Stomach (tissue), 9 donors: ENCODE measurements around the gene HAGH. TPM values are rescaled to one million over a fixed set of nuclear protein-coding genes. Genes with fewer than 3 reads are reported as not detected.
A peak's percentile ranks its signal among the peaks of the same experiment; 100 is the strongest.

Experiments
- DNase-seq, 2 donors: peaks; one replicate each; pipeline versions ENCODE4 v3.0.0 to v3.0.0-alpha.2; 2013 to 2019
- H3K27ac ChIP-seq, 5 donors: fragments of 200-600 bp in 4 of 5; sonication (generic) in 4 of 5; one replicate each; pipeline ENCODE4 v1.5.1; 2013 to 2019; ENCODE audit warnings: mild to moderate bottlenecking in 1 of 5, moderate library complexity in 1 of 5
- H3K27me3 ChIP-seq, 3 donors: fragments of 200-600 bp; sonication (generic); one replicate each; pipeline ENCODE4 v1.5.1; 2017 to 2019; ENCODE audit warnings: mixed run types in 1 of 3
- H3K36me3 ChIP-seq, 4 donors: fragments of 200-600 bp; sonication (generic); 1 replicate in 3 of 4; 2 replicates in 1 of 4; pipeline ENCODE4 v1.5.1; 2016 to 2019
- H3K4me1 ChIP-seq, 4 donors: fragments of 200-600 bp; sonication (generic); one replicate each; pipeline ENCODE4 v1.5.1; 2016 to 2019
- H3K4me3 ChIP-seq, 4 donors: fragments of 200-600 bp; sonication (generic) in 3 of 4; one replicate each; pipeline ENCODE4 v1.5.1; 2016 to 2019; ENCODE audit warnings: mild to moderate bottlenecking in 1 of 4
- H3K9me3 ChIP-seq, 4 donors: fragments of 200-600 bp; sonication (generic); one replicate each; pipeline ENCODE4 v1.5.1; 2016 to 2019
- EP300 ChIP-seq: sonication (generic); formaldehyde crosslinking; IDR thresholded peaks from one replicate; pipeline ENCODE4 v1.6.1; 2017; ENCODE audit warnings: antibody characterized with exemption
- POLR2A ChIP-seq, 4 donors: fragments of 450-650 bp; IDR thresholded peaks; one replicate each; pipeline ENCODE4 v1.6.1; 2016; ENCODE audit warnings: antibody characterized with exemption in 4 of 4, control low read depth in 2 of 4, mild to moderate bottlenecking in 1 of 4, moderate library complexity in 1 of 4
- POLR2AphosphoS5 ChIP-seq, 3 donors: sonication (generic); formaldehyde crosslinking; IDR thresholded peaks; one replicate each; pipeline ENCODE4 v1.6.1; 2016; ENCODE audit warnings: antibody characterized with exemption in 3 of 3
- WGBS, 5 donors: extraction: QIAGEN DNeasy Blood & Tissue Kit in 3 of 5; methylation state at CpG; one replicate each; pipeline versions ENCODE4 v1.1.5 to v1.1.7; 2013 to 2018; 5-methylcytosine and 5-hydroxymethylcytosine counted together
- intact Hi-C: fragments of 100-400 bp; cut with DNase I; formaldehyde crosslinking; loops from one replicate; pipeline ENCODE4 v1.15.1; 2023; ENCODE audit warnings: low total_unique reads
- polyA plus RNA-seq, 3 donors: library from polyadenylated mRNA; stranded (reverse); fragments of 200-250 nt; gene quantifications; one replicate each; pipeline ENCODE4 v1.2.3, GENCODE V29; 2013
- total RNA-seq, 5 donors: library from RNA; depleted of rRNA; stranded (reverse); fragments of >200 nt; gene quantifications; one replicate each; pipeline versions ENCODE4 v1.1.0 to v1.2.3, GENCODE V29; 2014 to 2016
- TF ChIP-seq, protein P1 (sequence below), 7 experiments: fragments of 450-650 bp in 4 of 7; fragments of 200-600 bp in 3 of 7; sonication (generic) in 3 of 7; IDR thresholded peaks; one replicate each; pipeline ENCODE4 v1.5.1; 2016 to 2019; ENCODE audit warnings: antibody characterized with exemption in 7 of 7, control low read depth in 2 of 7, mild to moderate bottlenecking in 1 of 7
- donor health status: healthy with polysubstance abuse.
- donor health status: Bipolar disorder and iron deficiency.
- donor health status: healthy.

The HAGH gene
- total and polyA plus RNA-seq, 8 donors: 30.3 to 119 (median 69.2) TPM

DNA sequence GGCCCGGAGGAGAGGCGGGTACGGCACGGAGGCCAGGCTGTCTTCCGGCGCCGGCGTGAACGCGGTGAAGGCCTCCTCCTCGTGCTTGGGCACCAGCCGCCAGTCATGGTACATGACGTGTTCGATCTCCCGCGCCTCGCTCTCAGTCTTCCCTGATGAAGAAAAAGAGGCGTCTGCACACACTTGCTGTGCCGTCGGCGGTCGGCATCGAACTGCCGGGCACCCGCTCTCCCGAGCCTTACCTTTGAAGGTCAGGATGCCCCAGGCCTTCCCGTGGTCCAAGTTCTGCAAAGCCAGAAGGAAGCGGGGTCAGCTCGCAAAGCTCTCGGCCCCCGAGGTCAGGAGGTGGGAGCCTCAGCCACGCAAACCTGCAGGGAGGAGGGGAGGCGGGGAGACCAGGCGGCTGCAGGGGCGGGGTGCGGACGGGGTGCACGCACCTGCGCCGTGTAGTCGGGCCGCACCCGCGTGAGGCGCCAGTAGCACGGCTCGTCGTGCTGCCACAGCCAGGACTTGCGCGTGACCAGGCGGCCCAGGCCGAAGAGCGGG lies 54.2 kb downstream of the HAGH start, which contains the start of gene EME2:
Gene EME2, plus strand, starts transcription at position 449 of the 546 bp plus-strand sequence. CDS start 418 bp downstream, outside the sequence.
- Histone ChIP-seq H3K4me1 (peaks cover 35 to 62% (median 55%) of the 10 kb centered on the region in 4 donors), H3K36me3 (peaks cover 34 to 53% (median 50%) of the 10 kb centered on the region in 4 donors), H3K9me3 (no peaks in the 10 kb centered on the region), H3K27me3 (no peaks in the 10 kb centered on the region), H3K4me3 (peak within 1 kb of the TSS; percentile 75 to 98 (median 94)), H3K27ac (peak within 1 kb of the TSS; percentile 92 to 97 (median 95))
- 0 to 3% (median 1%) methylated on average over 16 to 53 of the region's 53 CpGs for WGBS, 5 donors
- TF ChIP-seq, protein P1, sequence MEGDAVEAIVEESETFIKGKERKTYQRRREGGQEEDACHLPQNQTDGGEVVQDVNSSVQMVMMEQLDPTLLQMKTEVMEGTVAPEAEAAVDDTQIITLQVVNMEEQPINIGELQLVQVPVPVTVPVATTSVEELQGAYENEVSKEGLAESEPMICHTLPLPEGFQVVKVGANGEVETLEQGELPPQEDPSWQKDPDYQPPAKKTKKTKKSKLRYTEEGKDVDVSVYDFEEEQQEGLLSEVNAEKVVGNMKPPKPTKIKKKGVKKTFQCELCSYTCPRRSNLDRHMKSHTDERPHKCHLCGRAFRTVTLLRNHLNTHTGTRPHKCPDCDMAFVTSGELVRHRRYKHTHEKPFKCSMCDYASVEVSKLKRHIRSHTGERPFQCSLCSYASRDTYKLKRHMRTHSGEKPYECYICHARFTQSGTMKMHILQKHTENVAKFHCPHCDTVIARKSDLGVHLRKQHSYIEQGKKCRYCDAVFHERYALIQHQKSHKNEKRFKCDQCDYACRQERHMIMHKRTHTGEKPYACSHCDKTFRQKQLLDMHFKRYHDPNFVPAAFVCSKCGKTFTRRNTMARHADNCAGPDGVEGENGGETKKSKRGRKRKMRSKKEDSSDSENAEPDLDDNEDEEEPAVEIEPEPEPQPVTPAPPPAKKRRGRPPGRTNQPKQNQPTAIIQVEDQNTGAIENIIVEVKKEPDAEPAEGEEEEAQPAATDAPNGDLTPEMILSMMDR (IDR thresholded peaks at IDR 0.05): no peak
- TF ChIP-seq EP300 (no peak), POLR2A (IDR thresholded peaks at IDR 0.05) (no peak)
- intact Hi-C loops: no loop called here
- DNase-seq: no peak

DNA sequence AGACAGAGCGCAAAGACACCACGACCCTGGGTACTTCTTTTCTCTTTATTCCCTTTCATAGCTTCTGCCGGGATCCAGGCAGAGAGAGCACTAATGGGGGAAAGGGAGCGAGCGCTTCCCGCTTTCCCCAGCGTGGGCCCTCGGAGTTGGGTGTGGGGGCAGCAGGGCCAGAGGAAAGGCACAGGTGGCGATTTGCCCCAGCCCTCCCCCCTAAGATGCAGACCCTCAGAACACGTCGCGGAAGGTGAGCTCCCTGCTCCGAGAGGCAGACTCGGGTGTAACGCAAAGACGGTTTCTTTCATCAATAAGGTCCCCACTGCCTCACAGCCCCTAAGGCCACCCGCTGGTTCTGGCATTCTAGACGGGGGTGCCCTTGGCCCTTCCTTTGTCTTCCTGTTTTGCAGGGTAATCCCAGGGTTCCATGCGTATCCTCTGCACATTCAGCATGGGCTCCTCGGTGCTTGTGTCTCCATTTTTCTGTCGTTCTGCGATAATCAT lies 54.7 kb downstream of the HAGH start:
- intact Hi-C loops: no loop called here
- Histone ChIP-seq H3K9me3 (no peaks in the 10 kb centered on the region), H3K4me1 (peaks cover 35 to 62% (median 55%) of the 10 kb centered on the region in 4 donors), H3K27ac (peak overlapping the region; percentile 92 to 97 (median 95)), H3K27me3 (no peaks in the 10 kb centered on the region), H3K4me3 (peak overlapping the region; percentile 75 to 98 (median 94)), H3K36me3 (peaks cover 32 to 53% (median 50%) of the 10 kb centered on the region in 4 donors)
- WGBS, 5 donors: 4 to 10% (median 6%) methylated on average over 17 to 22 of the region's 22 CpGs
- no peak for DNase-seq
- TF ChIP-seq EP300: no peak
- TF ChIP-seq, protein P1 (IDR thresholded peaks at IDR 0.05): no peak

DNA sequence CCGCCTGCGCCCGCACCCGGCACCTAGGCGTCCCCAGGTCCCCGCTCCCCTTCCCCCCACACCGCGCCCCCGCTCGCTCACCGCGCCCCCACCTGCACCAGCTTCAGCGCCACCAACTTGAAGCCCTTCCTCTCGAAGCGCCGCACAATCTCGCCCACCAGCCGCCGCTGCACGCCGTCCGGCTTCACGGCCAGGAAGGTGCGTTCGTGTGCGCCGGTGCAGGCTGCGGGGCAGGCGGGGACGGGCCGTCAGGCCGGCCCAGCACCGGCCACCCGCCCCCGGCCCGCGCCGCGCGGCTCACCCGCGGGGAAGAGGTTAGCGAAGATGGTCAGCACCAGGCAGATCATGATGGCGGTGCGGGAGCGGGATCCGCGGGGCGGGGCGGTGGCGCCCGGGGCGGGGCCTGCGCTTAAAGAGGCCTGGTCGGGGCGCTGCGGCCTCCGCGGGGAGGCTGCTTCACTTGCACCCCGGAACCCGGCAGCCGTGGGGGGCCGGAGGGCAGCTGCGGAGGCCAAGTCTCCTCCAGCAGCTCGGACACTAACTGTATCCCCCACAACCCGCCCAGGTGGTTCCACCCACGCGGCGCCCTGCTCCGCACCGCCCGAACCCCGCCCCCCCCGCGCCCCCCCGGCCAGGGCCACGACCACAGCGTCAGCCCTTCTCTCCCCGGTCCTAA lies 55.3 kb downstream of the HAGH start, which contains the start of gene NME3:
Gene NME3, minus strand, starts transcription at position 356 of the 676 bp plus-strand sequence. Its CDS starts 9 bp downstream, at position 347.
- TF ChIP-seq EP300: no peak
- TF ChIP-seq POLR2A (IDR thresholded peaks at IDR 0.05): no peak
- peak in 1 of 3 donors; percentile 21 for TF ChIP-seq POLR2AphosphoS5 (IDR thresholded peaks at IDR 0.05)
- TF ChIP-seq, protein P1 (IDR thresholded peaks at IDR 0.05): no peak
- 0 to 1% (median 1%) methylated on average over 20 to 79 of the region's 79 CpGs for WGBS, 5 donors
- intact Hi-C loops: no loop called here
- Histone ChIP-seq H3K36me3 (peaks cover 33 to 53% (median 50%) of the 10 kb centered on the region in 4 donors), H3K9me3 (no peaks in the 10 kb centered on the region), H3K4me1 (peaks cover 35 to 62% (median 55%) of the 10 kb centered on the region in 4 donors), H3K27ac (peak within 1 kb of the TSS; percentile 92 to 97 (median 95)), H3K27me3 (no peaks in the 10 kb centered on the region), H3K4me3 (peak within 1 kb of the TSS; percentile 75 to 98 (median 94))
- peak; percentile 81 to 89 for DNase-seq

DNA sequence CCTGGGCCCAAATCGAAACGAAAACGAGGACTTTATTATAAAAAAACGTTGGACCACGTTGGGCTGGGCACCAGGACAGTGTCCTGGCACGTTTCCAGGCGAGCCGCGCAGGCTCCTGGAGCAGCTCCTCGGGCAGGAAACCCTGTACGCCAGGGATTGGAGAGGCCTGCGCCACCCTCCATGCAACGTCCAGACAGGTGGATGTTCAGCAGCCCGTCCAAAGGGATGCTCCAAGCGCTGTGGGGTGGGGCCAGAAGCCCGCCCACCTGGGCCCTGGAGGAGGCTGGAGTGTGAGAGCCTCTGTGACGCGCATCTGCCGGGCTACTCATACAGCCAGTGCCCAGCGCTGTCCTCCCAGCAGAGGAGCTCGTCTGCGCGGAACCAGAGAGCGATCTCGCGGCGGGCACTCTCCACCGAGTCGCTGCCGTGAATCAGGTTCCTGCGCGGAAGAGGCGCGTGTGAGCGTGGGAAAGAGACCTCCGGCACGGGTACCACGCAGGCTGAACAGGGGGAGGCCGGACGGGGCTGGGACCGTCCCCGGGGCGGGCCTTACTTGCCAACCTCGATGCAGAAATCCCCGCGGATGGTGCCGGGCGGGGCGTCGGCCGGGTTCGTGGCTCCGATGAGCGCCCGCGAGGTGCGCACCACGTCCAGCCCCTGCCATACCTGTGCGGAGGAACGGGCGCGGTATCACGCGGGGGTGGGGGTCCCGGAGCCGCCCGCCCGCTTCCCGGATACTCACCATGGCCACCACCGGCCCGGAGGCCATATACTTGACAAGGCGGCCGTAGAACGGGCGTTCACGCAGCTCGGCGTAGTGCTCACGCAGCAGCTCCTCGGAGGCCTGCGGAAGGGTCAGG lies 56.1 kb downstream of the HAGH start:
- TF ChIP-seq POLR2AphosphoS5 (IDR thresholded peaks at IDR 0.05): peak in 1 of 3 donors; percentile 51
- TF ChIP-seq, protein P1 (IDR thresholded peaks at IDR 0.05): no peak
- no peak for TF ChIP-seq EP300
- no peak for TF ChIP-seq POLR2A (IDR thresholded peaks at IDR 0.05)
- peak overlapping the region; percentile 79 to 97 (median 94) for H3K27ac ChIP-seq
- no peaks in the 10 kb centered on the region for H3K9me3 ChIP-seq
- peak; percentile 71 to 76 for DNase-seq
- peaks cover 35 to 60% (median 52%) of the 10 kb centered on the region in 4 donors for H3K4me1 ChIP-seq
- intact Hi-C loops: no loop called here
- H3K27me3 ChIP-seq: no peaks in the 10 kb centered on the region
- 2 to 9% (median 7%) methylated on average over 38 to 81 of the region's 81 CpGs for WGBS, 5 donors
- H3K4me3 ChIP-seq: peak overlapping the region; percentile 75 to 98 (median 94)
- peaks cover 35 to 53% (median 50%) of the 10 kb centered on the region in 4 donors for H3K36me3 ChIP-seq
